ENCODE results near the gene ELMO3.

ELMO3 gene

DNA sequence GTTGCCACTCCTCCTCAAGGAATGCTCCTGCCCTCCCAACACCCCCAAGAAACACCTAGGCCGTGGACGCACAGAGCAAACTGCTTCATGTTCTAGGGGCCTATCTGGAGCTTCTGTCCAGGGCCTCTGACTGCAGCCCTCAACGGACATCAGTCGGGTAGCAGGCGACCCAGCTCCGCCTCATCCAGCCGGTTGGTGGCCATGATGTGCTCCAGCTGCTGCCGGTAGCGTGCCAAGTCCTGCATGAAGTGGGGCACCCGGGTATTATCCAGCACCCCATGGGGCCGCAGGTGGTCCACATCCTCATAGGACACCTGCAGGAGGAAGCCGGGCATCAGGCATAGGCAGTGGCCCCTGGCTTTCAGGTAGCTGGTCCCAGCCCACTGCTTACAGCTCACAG, 22.3 kb upstream of the ELMO3 start:
- no peak overlapping the region for H3K27ac ChIP-seq
- no peak overlapping the region for H3K4me3 ChIP-seq

DNA sequence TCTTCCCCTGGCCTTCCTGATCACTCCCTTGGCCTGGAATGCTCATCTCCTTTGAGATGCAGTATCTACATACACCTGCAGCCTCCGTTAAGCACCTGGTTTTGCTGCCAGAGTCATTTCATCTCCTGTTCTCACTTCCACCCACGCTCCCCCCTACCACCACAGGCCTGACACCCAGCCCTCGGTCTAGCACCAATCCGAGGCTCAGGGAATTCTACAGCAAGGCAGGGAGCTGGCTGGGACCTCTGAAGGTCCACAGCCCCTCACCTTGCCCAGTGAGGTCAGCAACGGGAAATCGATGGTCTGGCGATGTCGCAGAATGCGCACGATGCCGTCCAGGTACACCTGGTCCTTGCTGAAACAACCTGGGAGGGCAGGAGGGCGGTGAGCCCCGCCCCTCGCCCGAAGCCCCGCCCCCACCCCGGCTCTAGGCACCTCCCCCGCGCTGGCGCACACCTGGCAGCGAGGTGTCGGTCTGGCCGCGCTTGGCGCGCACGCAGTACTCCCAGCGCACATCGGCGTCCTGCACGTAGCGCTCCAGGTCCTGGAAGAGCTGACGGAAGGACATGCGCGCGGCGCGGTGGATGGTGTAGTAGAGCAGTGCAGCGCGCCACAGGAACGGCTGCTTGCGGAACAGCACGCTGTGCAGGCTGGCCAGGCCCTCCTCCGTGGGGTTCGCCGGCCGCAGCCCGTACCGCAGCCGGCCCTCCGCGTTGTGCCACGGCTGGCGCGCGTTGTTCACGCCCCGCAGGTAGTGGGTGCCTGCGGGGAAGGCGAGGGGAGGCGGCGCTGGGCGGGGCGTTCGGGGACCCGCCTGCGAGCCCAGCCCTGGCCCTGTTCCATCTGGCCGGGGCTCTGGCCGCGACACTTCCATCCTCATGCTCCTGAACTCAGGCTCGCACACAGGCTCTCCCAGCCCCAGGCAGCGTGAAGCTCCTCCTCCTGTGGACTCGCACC, 20.9 kb upstream of the ELMO3 start:
- Histone ChIP-seq H3K27ac (peak overlapping the region in 15 of 21 experiments; percentile 9 to 80 (median 57)), H3K4me3 (peak overlapping the region; percentile 21 to 44 (median 32))

- H3K27ac ChIP-seq = peak overlapping the region in 1 of 21 experiments; percentile 65
- H3K4me3 ChIP-seq = no peak overlapping the region
These were observed 19.4 kb upstream of the ELMO3 start for GRCh38 chr16:67179421-67180080.

GRCh38 chr16:67180166-67180565, 18.8 kb upstream of the ELMO3 start:
- no peak overlapping the region for H3K4me3 ChIP-seq
- H3K27ac ChIP-seq = no peak overlapping the region

GRCh38 chr16:67181346-67181745, 17.6 kb upstream of the ELMO3 start:
- Histone ChIP-seq H3K27ac (no peak overlapping the region), H3K4me3 (no peak overlapping the region)

DNA sequence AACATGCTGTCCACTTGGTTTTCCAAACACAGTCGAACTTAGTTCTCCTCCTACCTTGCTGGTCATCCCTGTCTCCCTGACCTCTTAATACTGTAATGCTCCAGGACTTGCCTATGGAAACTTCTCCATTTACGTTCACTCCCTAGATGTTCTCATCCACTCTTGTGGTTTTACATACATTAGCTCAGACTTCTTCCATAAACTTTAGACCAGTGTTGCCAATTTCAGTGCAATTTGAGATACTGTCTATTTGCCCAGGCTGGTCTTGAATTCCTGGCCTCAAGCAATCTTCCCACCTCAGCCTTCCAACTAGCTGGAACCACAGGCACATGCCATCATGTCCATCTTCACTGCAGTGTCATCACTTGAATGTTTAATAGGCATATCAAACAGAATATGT, 16.6 kb upstream of the ELMO3 start:
- Histone ChIP-seq H3K27ac (peak overlapping the region in 1 of 21 experiments; percentile 24), H3K4me3 (no peak overlapping the region)

- Histone ChIP-seq H3K27ac (peak overlapping the region in 18 of 21 experiments; percentile 24 to 99 (median 96)), H3K4me3 (peak overlapping the region; percentile 64 to 81 (median 73))
These were observed 15.7 kb upstream of the ELMO3 start for GRCh38 chr16:67183284-67183626.

DNA sequence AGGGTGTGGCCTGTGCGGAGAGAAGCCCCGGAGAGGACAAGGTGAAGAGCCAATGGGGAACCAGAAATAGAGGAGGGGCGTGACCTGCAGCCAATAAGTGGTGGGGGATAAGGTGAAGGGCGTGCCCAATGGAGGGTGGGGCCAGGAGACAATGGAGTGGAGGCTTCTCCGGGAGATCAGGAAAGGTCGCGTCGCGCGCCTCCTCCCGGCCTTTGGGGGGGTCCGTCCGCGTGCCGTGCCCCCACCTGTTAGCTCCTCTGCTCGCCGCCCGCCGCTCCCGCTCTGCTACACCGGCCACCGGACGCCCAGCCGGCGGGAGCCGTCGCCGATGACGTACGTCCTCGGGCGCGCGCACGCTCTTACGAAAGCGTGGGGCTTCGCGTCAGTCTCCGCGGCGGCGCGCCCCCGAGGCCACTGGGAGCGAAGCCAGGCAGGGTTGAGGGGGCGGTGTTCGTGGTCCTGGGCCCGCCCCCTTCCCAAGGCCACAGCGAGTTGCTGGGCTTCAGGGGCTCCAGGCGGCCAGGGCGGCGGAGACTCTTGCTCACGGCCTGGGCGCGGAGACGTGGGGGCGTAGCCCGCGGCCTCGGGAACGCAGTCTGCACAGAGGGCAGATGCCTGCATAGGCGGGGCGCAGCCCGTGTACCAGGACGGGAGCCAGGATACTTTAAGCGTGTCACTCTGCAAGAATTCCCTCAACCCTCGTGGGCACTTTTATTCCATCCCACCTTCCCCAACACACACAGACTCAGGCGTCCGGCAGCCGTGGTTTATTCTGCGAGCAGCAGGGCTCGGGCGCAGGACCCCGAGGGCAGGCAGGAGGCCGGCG, 15.1 kb upstream of the ELMO3 start, which contains the start of gene MATCAP1:
MATCAP1 (minus strand) TSS at position 337 of the 826 bp plus-strand sequence. CDS start 3,353 bp downstream, outside the sequence.
- Histone ChIP-seq H3K4me3 (peak within 1 kb of the TSS; percentile 64 to 81 (median 73)), H3K27ac (peak within 1 kb of the TSS; percentile 58 to 99 (median 96))

- peak overlapping the region; percentile 64 to 81 (median 73) for H3K4me3 ChIP-seq
- peak overlapping the region in 19 of 21 experiments; percentile 89 to 99 (median 96) for H3K27ac ChIP-seq
These were observed 14.4 kb upstream of the ELMO3 start for GRCh38 chr16:67184453-67184994.

DNA sequence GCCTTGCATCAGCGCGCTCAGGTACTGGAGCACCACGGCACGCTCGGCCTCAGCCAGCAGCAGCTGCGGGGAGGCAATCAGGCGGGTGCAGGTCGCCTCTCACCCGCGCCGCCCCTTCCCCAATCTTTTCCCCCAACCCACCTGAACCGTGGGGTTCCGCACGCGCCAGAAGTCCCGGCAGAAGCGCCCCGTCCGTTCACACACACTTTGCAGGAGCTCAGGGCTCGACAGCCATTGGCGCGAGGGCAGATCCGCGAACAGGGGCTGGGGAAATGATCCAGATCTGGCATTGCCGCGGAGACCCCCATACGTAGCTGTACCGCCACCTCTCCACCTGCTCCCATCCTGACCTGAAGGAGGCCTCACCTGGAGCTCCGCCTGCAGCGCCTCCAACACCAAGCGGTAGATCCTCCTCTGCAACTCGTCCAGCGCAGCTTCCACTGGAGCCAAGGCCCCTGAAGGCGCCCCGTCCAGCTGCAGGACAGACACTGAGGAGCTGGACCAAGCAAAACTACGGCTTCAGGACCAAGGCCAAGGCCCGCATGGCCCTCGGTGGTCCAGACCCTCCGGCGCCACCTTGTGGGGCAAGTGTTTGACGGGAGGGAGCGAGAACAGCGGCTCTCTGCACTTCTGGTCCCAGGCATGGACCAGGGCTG, 13.8 kb upstream of the ELMO3 start:
- Histone ChIP-seq H3K4me3 (peak overlapping the region in 6 of 7 experiments; percentile 64 to 81 (median 72)), H3K27ac (peak overlapping the region in 1 of 21 experiments; percentile 97)

- Histone ChIP-seq H3K27ac (no peak overlapping the region), H3K4me3 (peak overlapping the region in 2 of 7 experiments; percentile 64 to 73)
These were observed 13.2 kb upstream of the ELMO3 start for GRCh38 chr16:67185651-67186134.

DNA sequence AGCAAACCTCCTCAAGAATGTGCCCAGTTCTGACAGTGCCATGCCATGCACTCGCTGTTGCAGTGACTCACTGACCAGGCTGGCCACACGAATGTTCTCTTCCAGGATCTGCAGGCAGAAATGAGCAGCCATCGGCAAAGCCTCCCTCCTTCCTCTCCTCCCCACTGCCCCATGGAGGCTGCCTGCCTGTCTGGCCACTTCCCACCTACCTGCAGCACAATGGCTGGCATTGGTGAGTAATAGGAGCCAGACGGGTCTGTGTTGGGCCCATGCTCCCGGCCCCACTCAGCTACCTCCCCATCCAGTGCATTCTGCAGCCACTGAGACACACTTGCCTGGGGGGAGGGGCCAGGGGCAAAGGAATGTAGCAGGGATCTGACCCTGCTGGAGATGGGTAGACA, 12.4 kb upstream of the ELMO3 start:
- Histone ChIP-seq H3K27ac (no peak overlapping the region), H3K4me3 (no peak overlapping the region)

DNA sequence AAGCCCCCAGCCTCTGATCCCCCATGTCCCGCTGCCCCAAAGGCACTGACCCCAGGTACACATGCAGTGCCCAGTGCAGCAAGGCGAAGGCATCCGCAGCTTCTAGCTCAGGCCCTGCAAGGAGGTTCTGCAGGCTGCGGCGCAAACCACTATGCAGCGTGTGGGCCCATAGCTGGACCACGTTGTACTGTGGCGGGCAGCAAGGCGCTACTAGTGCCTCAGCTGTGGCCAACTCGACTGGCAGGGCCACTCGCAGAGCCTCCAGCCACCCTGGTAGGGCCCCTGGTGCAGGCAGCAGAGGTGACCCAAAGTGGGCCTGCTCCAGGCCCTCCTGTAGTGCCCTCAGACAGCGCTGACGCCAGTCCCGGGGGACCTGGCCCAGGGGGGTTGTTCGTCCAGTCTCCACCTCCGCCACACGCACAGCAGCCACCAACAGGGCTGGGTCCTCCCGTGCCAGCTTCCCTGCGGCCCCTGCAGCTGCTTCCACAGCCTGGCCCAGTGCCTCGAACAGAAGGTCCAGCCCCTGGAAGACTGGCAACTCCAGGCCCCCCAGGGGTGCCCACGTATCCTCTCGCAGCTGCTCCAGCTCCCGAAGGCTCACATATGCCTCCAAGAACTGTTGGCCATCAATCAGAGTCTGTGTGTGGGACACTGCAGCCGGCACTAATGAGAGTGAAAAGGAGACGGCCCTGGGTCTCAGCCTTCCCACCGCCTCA, 11.6 kb upstream of the ELMO3 start:
- Histone ChIP-seq H3K27ac (no peak overlapping the region), H3K4me3 (no peak overlapping the region)

GRCh38 chr16:67188323-67188722, 10.6 kb upstream of the ELMO3 start:
- no peak overlapping the region for H3K4me3 ChIP-seq
- no peak overlapping the region for H3K27ac ChIP-seq

- Histone ChIP-seq H3K27ac (no peak overlapping the region), H3K4me3 (no peak overlapping the region)
These were observed 10.1 kb upstream of the ELMO3 start for GRCh38 chr16:67188798-67189197.

GRCh38 chr16:67190041-67190440, 8.9 kb upstream of the ELMO3 start, which contains the start of gene EXOC3L1:
TSS of gene EXOC3L1 (minus strand) at chr16:67190136. CDS start at chr16:67189676, 460 bp downstream.
- no peak within 1 kb of the TSS for H3K4me3 ChIP-seq
- H3K27ac ChIP-seq = peak within 1 kb of the TSS in 1 of 21 experiments; percentile 58

GRCh38 chr16:67190448-67191399, 8.2 kb upstream of the ELMO3 start:
- Histone ChIP-seq H3K4me3 (no peak overlapping the region), H3K27ac (no peak overlapping the region)
